ENCODE results near the gene DSG3. TPM values are rescaled to one million over a fixed set of nuclear protein-coding genes. Genes with fewer than 3 reads are reported as not detected.
"Not testable (repeated sequence)": the region's sequence is repeated elsewhere in the genome, so short reads cannot be mapped to it uniquely, and the experiment has no call there.

The DSG3 gene
- total RNA-seq, 2 donors from 2014 or later, result not detected

DNA sequence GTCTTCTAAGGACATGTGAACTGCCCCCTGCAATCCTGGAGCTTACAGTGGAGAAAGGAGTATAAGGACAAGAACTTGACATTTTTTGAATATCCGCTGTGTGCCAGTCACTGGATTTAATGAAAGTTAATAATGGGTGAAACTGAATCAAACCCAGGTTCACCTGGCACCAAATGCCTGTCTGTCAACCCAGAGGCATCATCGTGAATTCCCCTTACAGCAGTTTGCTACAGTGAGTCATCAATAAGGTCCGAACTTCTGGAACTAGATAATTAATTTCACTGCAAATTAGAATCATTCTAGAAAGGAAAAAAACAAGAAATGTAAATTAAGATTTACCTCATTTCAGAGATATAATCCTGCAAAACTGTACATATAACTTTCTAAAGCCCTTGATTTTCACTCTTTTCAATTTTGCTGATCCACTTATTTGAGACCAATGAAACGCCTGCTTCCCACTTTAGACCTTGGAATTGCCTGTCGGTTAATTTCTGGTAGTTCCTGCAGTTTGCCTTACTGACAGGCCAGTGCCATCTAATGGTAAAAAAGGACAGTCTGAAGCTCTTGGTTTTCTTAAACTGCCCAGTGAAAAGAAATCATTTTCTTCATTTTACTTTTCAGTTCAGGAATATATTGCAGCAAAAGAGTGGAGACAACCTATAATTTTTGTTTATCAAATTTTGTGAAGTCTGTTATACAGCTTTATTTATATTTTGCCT, 58.6 kb downstream of the DSG3 start:
- H3K4me1 Mint-ChIP-seq, result peaks cover 6% of the 10 kb centered on the region
- Histone ChIP-seq H3K4me1 (ENCODE audit: control insufficient read depth, insufficient read depth, low read length) (peaks cover 2% of the 10 kb centered on the region), H3K36me3 (ENCODE audit: control insufficient read depth, insufficient read depth, low read length) (no peaks in the 10 kb centered on the region), H3K27ac (ENCODE audit: low read depth, low read length) (no peak overlapping the region), H3K9me3 (ENCODE audit: control insufficient read depth, low read length) (no peaks in the 10 kb centered on the region), H3K9ac (ENCODE audit: extremely low read depth, low read length, poor library complexity, severe bottlenecking) (no peak overlapping the region), H3K27me3 (ENCODE audit: control insufficient read depth, insufficient read depth, low read length, poor library complexity, severe bottlenecking) (no peaks in the 10 kb centered on the region), H3K4me3 (ENCODE audit: low read length) (no peak overlapping the region)
- 93 to 97% methylated on average over 5 of the region's 5 CpGs for WGBS, 2 experiments (ENCODE audit: insufficient coverage in 1 of 2, insufficient read length in 1 of 2)
- no peak overlapping the region for H3K27ac Mint-ChIP-seq
- no peak for DNase-seq
- no peaks in the 10 kb centered on the region for H3K27me3 Mint-ChIP-seq (ENCODE audit: insufficient read depth)
- no peak overlapping the region for H3K4me3 Mint-ChIP-seq
- TF ChIP-seq, protein P1, sequence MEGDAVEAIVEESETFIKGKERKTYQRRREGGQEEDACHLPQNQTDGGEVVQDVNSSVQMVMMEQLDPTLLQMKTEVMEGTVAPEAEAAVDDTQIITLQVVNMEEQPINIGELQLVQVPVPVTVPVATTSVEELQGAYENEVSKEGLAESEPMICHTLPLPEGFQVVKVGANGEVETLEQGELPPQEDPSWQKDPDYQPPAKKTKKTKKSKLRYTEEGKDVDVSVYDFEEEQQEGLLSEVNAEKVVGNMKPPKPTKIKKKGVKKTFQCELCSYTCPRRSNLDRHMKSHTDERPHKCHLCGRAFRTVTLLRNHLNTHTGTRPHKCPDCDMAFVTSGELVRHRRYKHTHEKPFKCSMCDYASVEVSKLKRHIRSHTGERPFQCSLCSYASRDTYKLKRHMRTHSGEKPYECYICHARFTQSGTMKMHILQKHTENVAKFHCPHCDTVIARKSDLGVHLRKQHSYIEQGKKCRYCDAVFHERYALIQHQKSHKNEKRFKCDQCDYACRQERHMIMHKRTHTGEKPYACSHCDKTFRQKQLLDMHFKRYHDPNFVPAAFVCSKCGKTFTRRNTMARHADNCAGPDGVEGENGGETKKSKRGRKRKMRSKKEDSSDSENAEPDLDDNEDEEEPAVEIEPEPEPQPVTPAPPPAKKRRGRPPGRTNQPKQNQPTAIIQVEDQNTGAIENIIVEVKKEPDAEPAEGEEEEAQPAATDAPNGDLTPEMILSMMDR (conservative IDR thresholded peaks at IDR 0.05), result peak; percentile 67
- H3K36me3 Mint-ChIP-seq (ENCODE audit: low read depth), result peaks cover 16% of the 10 kb centered on the region
- H3K9me3 Mint-ChIP-seq, result peaks cover 7% of the 10 kb centered on the region

DNA sequence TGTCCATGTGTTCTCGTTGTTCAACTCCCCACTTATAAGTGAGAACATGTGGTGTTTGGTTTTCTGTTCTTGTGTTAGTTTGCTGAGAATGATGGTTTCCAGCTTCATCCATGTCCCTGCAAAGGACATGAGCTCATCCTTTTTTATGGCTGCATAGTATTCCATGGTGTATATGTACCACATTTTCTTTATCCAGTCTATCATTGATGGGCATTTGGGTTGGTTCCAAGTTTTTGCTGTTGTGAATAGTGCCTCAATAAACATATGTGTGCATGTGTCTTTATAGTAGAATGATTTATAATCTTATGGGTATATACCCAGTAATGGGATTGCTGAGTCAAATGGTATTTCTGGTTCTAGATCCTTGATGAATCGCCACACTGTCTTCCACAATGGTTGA, 59.6 kb downstream of the DSG3 start:
- not testable (repeated sequence) for H3K9ac ChIP-seq (ENCODE audit: extremely low read depth, low read length, poor library complexity, severe bottlenecking); H3K9me3 ChIP-seq (ENCODE audit: control insufficient read depth, low read length); DNase-seq; H3K4me3 Mint-ChIP-seq; H3K4me1 ChIP-seq (ENCODE audit: control insufficient read depth, insufficient read depth, low read length); H3K9me3 Mint-ChIP-seq; H3K27ac ChIP-seq (ENCODE audit: low read depth, low read length); H3K4me3 ChIP-seq (ENCODE audit: low read length); H3K27me3 ChIP-seq (ENCODE audit: control insufficient read depth, insufficient read depth, low read length, poor library complexity, severe bottlenecking); H3K27ac Mint-ChIP-seq; H3K36me3 ChIP-seq (ENCODE audit: control insufficient read depth, insufficient read depth, low read length); H3K27me3 Mint-ChIP-seq (ENCODE audit: insufficient read depth); H3K4me1 Mint-ChIP-seq
- 92% methylated on average over 1 of the region's 2 CpGs; no CpG with 5 or more reads in 1 of the 2 experiments for WGBS, 2 experiments (ENCODE audit: insufficient coverage in 1 of 2, insufficient read length in 1 of 2)
- H3K36me3 Mint-ChIP-seq (ENCODE audit: low read depth), result peaks cover 16% of the 10 kb centered on the region

DNA sequence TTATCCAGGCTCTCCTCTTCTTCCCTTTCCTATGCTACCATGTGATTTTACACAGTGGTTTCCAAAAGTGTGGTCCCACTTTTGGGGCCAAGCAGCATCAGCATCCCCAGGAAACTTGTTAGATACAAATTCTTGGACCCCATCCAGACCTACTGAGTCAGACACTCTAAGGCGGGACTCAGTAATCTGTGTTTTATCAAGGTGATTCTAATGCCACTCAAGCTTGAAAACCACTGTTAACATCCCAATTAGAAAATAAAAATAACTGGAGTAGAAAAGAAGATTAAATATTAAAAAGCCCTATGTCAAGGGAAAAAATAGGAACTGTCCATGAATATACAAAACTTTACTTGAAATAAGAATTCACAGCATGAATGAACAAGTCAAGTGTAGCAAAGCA, 61.2 kb downstream of the DSG3 start:
- no peak overlapping the region for H3K4me3 Mint-ChIP-seq
- peaks cover 7% of the 10 kb centered on the region for H3K9me3 Mint-ChIP-seq
- TF ChIP-seq, protein P1 (conservative IDR thresholded peaks at IDR 0.05), result no peak
- no peaks in the 10 kb centered on the region for H3K36me3 ChIP-seq (ENCODE audit: control insufficient read depth, insufficient read depth, low read length)
- peaks cover 20% of the 10 kb centered on the region for H3K36me3 Mint-ChIP-seq (ENCODE audit: low read depth)
- DNase-seq, result no peak
- H3K4me3 ChIP-seq (ENCODE audit: low read length), result no peak overlapping the region
- no peaks in the 10 kb centered on the region for H3K27me3 Mint-ChIP-seq (ENCODE audit: insufficient read depth)
- H3K27ac Mint-ChIP-seq, result no peak overlapping the region
- 89% methylated on average over 1 of the region's 1 CpG; no CpG with 5 or more reads in 1 of the 2 experiments for WGBS, 2 experiments (ENCODE audit: insufficient coverage in 1 of 2, insufficient read length in 1 of 2)
- H3K27me3 ChIP-seq (ENCODE audit: control insufficient read depth, insufficient read depth, low read length, poor library complexity, severe bottlenecking), result no peaks in the 10 kb centered on the region
- peaks cover 21% of the 10 kb centered on the region for H3K4me1 Mint-ChIP-seq
- no peaks in the 10 kb centered on the region for H3K9me3 ChIP-seq (ENCODE audit: control insufficient read depth, low read length)
- peaks cover 4% of the 10 kb centered on the region for H3K4me1 ChIP-seq (ENCODE audit: control insufficient read depth, insufficient read depth, low read length)
- no peak overlapping the region for H3K9ac ChIP-seq (ENCODE audit: extremely low read depth, low read length, poor library complexity, severe bottlenecking)
- no peak overlapping the region for H3K27ac ChIP-seq (ENCODE audit: low read depth, low read length)

All from endodermal cell (in vitro differentiated cells).